HG03571 (cell line): ENCODE data around the gene C3orf22.

ENCODE experiments used
- ATAC-seq: cut with Tn5 transposase; IDR thresholded peaks from one replicate; pipeline ENCODE4 v1.9.1; 2021; ENCODE audit not compliant: unreplicated experiment

Gene C3orf22

DNA sequence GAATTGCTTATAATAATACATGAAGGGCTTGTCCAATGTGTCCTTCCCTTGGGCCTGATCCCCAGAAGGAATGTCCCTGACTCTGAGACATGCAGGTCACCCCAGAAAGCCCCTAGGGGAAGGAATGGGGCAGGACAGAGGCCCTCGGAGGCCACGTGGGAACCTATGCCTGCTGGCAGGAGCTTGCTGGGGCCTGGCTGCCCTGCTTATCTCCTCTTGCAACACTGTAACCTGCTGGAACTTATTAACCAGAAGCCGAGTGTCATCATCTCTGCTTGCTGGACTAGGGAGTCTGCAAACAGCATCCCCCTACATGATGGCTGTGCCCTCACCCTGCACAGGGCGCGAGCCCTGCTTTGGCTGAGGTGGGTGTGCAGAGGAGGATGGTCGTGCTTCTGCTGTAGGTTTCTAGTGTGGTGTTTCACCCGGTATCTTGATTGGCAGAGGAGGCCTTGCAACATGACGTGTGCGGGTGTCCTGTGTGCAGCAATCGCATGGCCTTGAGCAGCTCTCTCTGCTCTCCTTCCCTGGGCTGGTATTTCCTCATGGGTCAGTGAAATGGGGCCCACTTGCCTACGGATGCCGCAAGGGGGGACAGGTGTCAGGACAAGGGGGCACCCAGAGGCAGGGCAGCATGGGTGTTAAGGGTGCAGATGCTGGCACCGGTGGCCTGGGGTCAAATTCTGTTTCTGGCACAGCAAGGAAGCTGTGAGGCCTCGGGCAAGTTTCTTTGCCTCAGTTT lies 29.8 kb downstream of the C3orf22 start:
- ATAC-seq = no peak

- no peak for ATAC-seq
Measured at GRCh38 chr3:126528419-126528799, 30.3 kb downstream of the C3orf22 start.

GRCh38 chr3:126527455-126528211 lies 31.1 kb downstream of the C3orf22 start:
- ATAC-seq = no peak

DNA sequence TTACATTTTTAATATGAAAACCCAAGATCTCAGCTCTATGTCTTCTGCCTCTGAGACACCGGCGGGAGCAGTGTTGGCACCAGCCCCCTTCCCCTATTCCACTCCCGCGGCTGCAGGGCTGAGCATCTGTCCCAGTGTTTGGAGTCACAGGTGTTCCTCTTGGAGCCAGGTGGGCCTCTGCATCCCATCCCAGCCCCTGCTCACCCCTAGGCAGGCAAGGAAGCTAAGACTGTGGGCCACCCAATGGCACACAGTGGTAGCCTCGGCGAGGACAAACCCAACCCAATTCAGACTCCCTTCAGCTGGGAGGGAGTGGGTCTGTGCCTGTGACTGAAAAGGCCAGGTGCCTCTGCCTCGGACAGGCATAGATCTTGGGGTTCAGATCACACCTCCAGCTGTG lies 31.7 kb downstream of the C3orf22 start:
- ATAC-seq = no peak

DNA sequence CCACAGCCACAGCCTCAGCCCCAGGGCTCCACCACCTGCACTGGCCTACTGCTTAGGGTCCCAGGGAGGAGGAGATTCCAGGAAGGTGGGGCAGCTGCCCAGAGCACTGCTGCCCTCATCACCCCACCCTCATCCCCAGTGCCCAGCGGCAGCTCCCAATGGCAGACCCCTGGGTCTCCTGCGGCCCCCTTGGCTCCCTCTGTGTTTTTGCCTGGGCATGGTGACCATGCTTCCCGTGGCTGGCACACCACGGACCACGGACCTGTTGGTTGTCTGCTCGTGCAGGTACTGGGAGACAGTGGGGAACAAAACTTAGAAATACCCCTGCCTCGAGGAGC lies 32.1 kb downstream of the C3orf22 start:
- ATAC-seq = no peak

GRCh38 chr3:126525853-126526667 lies 32.7 kb downstream of the C3orf22 start:
- no peak for ATAC-seq

DNA sequence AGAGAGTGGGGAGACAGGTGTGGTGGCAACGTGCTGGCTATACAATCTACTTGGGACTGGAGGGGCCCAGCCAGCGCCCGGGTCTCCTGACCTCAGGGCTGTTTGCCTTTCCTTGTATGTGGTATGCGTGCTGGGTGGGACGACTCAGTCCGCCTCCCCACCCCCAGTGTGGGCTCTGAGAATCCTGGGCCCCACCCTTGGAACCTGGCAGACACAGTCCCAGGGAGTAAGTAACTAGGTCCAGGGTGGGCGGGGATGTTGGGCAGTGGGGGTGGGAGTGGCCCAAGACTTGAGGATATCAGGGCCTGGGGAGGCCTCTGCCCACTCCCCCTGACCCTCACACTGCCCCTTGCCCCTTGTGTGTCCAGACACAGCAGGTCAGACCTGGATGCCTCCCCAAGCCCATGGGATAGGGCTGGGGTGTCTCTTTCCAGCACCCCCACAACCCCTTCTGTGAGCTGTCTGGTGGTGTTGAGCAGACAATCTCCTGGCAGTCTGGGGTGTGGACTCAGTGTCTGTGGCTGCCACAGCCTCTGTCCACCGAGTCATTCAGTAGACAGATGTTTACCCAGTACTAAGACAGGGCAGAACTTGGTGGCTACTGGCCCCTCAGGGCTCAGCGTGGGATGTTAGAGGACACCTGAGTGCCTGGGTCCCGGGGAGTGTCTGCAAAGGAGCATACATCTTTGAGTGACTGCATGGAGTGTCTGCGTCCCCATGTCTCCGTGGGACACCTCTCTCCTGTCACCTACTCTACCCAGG lies 33.5 kb downstream of the C3orf22 start:
- ATAC-seq = no peak

GRCh38 chr3:126524429-126524988 lies 34.2 kb downstream of the C3orf22 start:
- no peak for ATAC-seq

GRCh38 chr3:126523745-126524428 lies 34.8 kb downstream of the C3orf22 start, which contains the start of gene CHST13:
CHST13 (plus strand) TSS chr3:126524155; CDS start chr3:126524333, 178 bp downstream.
- no peak for ATAC-seq

DNA sequence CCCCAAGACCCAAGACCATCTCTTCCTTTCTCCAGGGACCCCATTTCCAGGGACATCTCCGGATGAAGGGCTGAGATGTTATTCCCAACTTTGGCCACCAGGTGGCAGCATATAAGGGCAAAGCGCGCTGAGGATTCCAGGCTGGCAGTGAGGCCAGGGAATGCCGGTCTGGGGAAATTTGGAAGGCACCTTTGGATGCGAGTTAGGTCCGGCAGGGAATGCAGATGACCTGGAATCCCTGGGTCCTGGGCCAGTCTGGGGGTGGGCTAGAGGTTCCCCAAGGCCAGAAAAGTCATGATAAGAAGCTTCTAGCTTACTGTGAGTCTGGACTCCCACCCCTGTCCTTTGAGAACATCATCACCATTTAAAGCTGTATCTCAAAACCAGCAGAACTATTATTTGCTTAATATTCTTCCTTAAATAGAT lies 36.4 kb downstream of the C3orf22 start:
- no peak for ATAC-seq

DNA sequence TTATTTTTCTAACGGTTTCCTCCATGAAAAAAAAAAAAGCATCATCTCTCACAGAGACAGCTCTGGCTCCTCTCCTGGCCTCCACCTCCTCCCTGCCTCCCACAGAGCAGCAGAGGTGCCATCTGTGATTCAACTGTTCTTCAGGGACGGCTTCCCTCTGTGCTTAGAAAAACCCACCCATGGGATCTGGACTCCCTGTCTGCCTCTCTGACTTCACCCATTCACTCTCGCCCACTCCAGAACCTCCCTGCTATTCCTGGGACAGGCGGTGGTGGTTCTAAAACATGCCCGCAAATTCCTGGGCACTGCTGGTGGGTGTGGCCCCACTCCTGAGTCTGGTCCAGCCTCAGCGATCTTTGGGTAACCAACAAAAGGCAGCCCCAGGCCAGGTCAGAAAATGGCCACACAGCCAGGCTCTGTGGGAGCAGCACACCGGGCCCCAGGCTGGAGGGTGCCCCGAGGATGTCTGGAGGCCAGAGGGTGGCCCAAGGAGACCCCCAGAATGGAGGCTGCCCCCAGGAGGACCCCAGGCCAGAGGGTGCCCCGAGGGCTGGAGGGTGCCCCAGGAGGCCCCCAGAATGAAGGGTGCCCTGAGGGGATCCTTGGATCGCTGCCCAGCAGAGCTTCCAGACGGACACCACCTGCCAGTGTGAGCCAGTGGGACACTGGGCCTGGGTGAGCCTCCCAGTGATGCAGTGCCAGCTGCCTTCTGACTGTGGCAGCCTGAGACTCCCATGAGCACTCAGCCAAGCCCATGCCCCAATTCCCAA lies 37.4 kb downstream of the C3orf22 start:
- ATAC-seq = no peak

DNA sequence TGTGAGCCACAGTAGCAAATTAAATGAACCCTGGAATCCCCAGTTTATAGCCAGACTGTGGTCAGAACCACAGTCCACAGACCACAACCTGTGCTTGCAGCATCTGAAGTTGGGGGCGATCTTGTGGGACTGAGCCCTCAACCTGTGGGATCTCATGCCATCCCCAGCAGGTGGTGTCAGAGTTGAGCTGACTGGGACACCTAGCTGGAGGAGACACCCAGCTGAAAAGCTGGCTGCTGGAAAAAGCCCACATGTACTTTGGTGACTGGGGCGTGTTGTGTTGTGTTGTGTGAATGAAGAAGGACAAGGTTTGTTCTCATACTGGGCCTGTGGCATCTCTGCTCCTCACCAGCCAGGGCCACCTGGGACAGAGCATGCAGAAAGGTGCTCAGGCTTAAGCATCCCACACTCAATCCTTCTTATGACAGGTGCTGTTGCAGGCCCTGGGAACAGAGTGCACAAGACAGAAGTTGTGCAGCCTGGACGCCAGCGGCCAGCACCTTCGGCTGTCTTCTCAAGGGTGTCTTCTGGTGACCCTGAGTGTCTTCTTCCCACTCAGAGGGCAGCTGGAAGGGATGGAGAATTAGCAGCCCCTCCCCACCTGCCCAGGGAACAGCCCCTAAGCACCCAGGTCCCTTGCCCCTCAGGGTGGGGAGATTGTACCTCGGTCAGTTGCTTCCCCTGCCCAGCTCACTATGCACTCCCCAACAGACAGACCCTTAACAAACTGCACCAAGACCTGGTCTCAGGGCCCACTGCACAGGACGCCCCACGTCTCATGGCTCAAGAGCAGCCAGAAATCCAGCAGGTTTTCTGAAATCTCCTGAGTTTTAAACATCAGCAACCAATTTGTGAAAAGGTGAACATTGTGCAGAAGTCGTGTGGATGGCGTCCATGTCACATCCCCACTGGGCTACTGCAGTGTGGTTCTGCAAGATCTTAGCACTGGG lies 39.0 kb downstream of the C3orf22 start:
- no peak for ATAC-seq

- no peak for ATAC-seq
Measured at GRCh38 chr3:126518779-126519177, 40.0 kb downstream of the C3orf22 start.

- ATAC-seq = no peak
Measured at GRCh38 chr3:126517986-126518778, 40.5 kb downstream of the C3orf22 start.

- no peak for ATAC-seq
Measured at GRCh38 chr3:126517291-126517951, 41.3 kb downstream of the C3orf22 start, which contains the start of gene UROC1. UROC1 (minus strand) TSS chr3:126517773; CDS start chr3:126517719, 54 bp downstream.

DNA sequence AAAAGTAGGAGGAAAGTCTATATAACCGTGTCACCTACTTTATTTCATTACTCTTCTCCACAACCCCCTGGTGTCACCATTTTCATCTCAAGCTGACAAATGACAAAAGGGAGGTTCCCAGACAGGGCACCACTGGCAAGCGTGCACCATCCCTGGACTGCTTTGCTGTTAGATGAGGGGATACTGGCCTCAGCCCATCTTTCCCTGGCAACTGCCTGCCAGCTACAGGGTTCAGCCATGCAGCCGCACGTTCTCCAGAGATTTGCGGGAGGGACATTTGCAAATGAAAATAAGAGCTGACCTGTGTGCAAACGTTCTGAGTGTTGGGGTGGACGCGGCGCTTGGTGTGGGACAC lies 41.8 kb downstream of the C3orf22 start:
- ATAC-seq = no peak
